Suprapubic skin (tissue), 3 donors: ENCODE results near the gene MARS1.

Experiments used
- CTCF ChIP-seq, 2 donors: fragments of 200-600 bp in 1 of 2; fragments of 450-650 bp in 1 of 2; sonication (generic) in 1 of 2; IDR thresholded peaks; one replicate each; pipeline ENCODE4 v1.5.1; 2016 to 2019; ENCODE audit warnings: antibody characterized with exemption in 2 of 2, mild to moderate bottlenecking in 1 of 2, moderate library complexity in 1 of 2
- EP300 ChIP-seq: sonication (generic); formaldehyde crosslinking; IDR thresholded peaks from one replicate; pipeline ENCODE4 v1.6.1; 2017; ENCODE audit warnings: antibody characterized with exemption

GRCh38 chr12:57438400-57438799, 49.5 kb upstream of the MARS1 start:
- no peak for TF ChIP-seq EP300
- no peak for TF ChIP-seq CTCF (IDR thresholded peaks at IDR 0.05)
